Tibial nerve (tissue), 4 donors: ENCODE results near the gene SNAP91. TPM values are rescaled to one million over a fixed set of nuclear protein-coding genes. Genes with fewer than 3 reads are reported as not detected.
"Not testable (repeated sequence)": the region's sequence is repeated elsewhere in the genome, so short reads cannot be mapped to it uniquely, and the experiment has no call there.

ENCODE experiments used
- DNase-seq, 2 donors: peaks; one replicate each; pipeline ENCODE4 v3.0.0-alpha.2; 2019; ENCODE audit warnings: low spot score in 2 of 2
- H3K27ac ChIP-seq, 4 donors: fragments of 200-600 bp; sonication (generic) in 3 of 4; one replicate each; pipeline ENCODE4 v1.5.1; 2017 to 2019; ENCODE audit warnings: mild to moderate bottlenecking in 1 of 4
- H3K27me3 ChIP-seq, 2 donors: fragments of 200-600 bp; sonication (generic) in 1 of 2; one replicate each; pipeline versions ENCODE4 v1.5.1 to v1.6.0; 2017 to 2019
- H3K36me3 ChIP-seq, 3 donors: fragments of 200-600 bp; sonication (generic); one replicate each; pipeline ENCODE4 v1.5.1; 2018 to 2019
- H3K4me1 ChIP-seq, 4 donors: fragments of 200-600 bp; sonication (generic) in 3 of 4; one replicate each; pipeline ENCODE4 v1.5.1; 2017 to 2019
- H3K4me3 ChIP-seq, 4 donors: fragments of 200-600 bp; sonication (generic) in 3 of 4; one replicate each; pipeline ENCODE4 v1.5.1; 2017 to 2019; ENCODE audit warnings: mild to moderate bottlenecking in 1 of 4, moderate library complexity in 1 of 4
- H3K9me3 ChIP-seq, 4 donors: fragments of 200-600 bp; sonication (generic) in 3 of 4; one replicate each; pipeline ENCODE4 v1.5.1; 2017 to 2019
- EP300 ChIP-seq, 2 donors: sonication (generic); formaldehyde crosslinking; IDR thresholded peaks; one replicate each; pipeline ENCODE4 v1.6.1; 2017; ENCODE audit warnings: antibody characterized with exemption in 2 of 2, mild to moderate bottlenecking in 1 of 2
- POLR2A ChIP-seq, 2 donors: fragments of 450-650 bp; IDR thresholded peaks; one replicate each; pipeline ENCODE4 v1.6.1; 2017; ENCODE audit warnings: antibody characterized with exemption in 2 of 2, mild to moderate bottlenecking in 2 of 2, moderate library complexity in 2 of 2
- WGBS, 2 donors: methylation state at CpG; one replicate each; pipeline ENCODE4 v1.1.5; 2018; 5-methylcytosine and 5-hydroxymethylcytosine counted together
- total RNA-seq, 4 donors: library from RNA; depleted of rRNA; stranded (reverse); fragments of >200 nt; gene quantifications; one replicate each; pipeline ENCODE4 v1.1.0, GENCODE V29; 2016
- TF ChIP-seq, protein P1 (sequence below), 5 experiments: fragments of 200-600 bp in 3 of 5; fragments of 450-650 bp in 2 of 5; sonication (generic) in 3 of 5; IDR thresholded peaks; one replicate each; pipeline ENCODE4 v1.5.1; 2016 to 2019; ENCODE audit warnings: antibody characterized with exemption in 5 of 5, mild to moderate bottlenecking in 3 of 5, moderate library complexity in 2 of 5

The SNAP91 gene
- total RNA-seq, result 1 to 10 TPM in 1 of 4 donors, under 1 TPM in 2, not detected in 1; 0.42 to 4.3 (median 0.90) TPM

GRCh38 chr6:83708970-83709747 is at the start of gene SNAP91:
Gene SNAP91, minus strand, starts transcription at chr6:83709101. Its CDS starts 1,174 bp downstream, at chr6:83707927.
- H3K27ac ChIP-seq, result no peak within 1 kb of the TSS

GRCh38 chr6:83758533-83758932 is 49.6 kb upstream of the SNAP91 start:
- no peak for DNase-seq
- Histone ChIP-seq H3K4me3 (no peak overlapping the region), H3K36me3 (no peaks in the 10 kb centered on the region), H3K9me3 (peaks cover 0 to 31% (median 0%) of the 10 kb centered on the region in 4 donors), H3K27me3 (no peaks in the 10 kb centered on the region), H3K27ac (no peak overlapping the region), H3K4me1 (no peaks in the 10 kb centered on the region)
- TF ChIP-seq, protein P1, sequence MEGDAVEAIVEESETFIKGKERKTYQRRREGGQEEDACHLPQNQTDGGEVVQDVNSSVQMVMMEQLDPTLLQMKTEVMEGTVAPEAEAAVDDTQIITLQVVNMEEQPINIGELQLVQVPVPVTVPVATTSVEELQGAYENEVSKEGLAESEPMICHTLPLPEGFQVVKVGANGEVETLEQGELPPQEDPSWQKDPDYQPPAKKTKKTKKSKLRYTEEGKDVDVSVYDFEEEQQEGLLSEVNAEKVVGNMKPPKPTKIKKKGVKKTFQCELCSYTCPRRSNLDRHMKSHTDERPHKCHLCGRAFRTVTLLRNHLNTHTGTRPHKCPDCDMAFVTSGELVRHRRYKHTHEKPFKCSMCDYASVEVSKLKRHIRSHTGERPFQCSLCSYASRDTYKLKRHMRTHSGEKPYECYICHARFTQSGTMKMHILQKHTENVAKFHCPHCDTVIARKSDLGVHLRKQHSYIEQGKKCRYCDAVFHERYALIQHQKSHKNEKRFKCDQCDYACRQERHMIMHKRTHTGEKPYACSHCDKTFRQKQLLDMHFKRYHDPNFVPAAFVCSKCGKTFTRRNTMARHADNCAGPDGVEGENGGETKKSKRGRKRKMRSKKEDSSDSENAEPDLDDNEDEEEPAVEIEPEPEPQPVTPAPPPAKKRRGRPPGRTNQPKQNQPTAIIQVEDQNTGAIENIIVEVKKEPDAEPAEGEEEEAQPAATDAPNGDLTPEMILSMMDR (IDR thresholded peaks at IDR 0.05), result no peak
- TF ChIP-seq POLR2A (IDR thresholded peaks at IDR 0.05) (no peak), EP300 (IDR thresholded peaks at IDR 0.05) (no peak)

More at GRCh38 chr6:83708970-83709747, at the start of gene SNAP91:
- Histone ChIP-seq H3K9me3 (peaks cover 0 to 17% (median 4%) of the 10 kb centered on the region in 4 donors), H3K27me3 (peaks cover 0 to 47% of the 10 kb centered on the region in 2 donors), H3K4me3 (peak within 1 kb of the TSS; percentile 26 to 60 (median 39)), H3K4me1 (peaks cover 0 to 21% (median 5%) of the 10 kb centered on the region in 4 donors), H3K36me3 (no peaks in the 10 kb centered on the region)
- DNase-seq, result no peak
- TF ChIP-seq, protein P1 (IDR thresholded peaks at IDR 0.05), result no peak
- TF ChIP-seq POLR2A (IDR thresholded peaks at IDR 0.05), result no peak
- no peak for TF ChIP-seq EP300 (IDR thresholded peaks at IDR 0.05)
- WGBS, 2 donors, result 2% methylated on average over 19 to 36 of the region's 83 CpGs

GRCh38 chr6:83757021-83757420 is 48.1 kb upstream of the SNAP91 start:
- no peak for DNase-seq
- Histone ChIP-seq H3K4me1 (no peaks in the 10 kb centered on the region), H3K9me3 (peaks cover 0 to 41% (median 3%) of the 10 kb centered on the region in 4 donors), H3K27me3 (no peaks in the 10 kb centered on the region), H3K36me3 (no peaks in the 10 kb centered on the region), H3K4me3 (no peak overlapping the region), H3K27ac (no peak overlapping the region)
- TF ChIP-seq EP300 (IDR thresholded peaks at IDR 0.05) (no peak), POLR2A (IDR thresholded peaks at IDR 0.05) (no peak)
- TF ChIP-seq, protein P1 (IDR thresholded peaks at IDR 0.05), result no peak

GRCh38 chr6:83756565-83756964 is 47.7 kb upstream of the SNAP91 start:
- Histone ChIP-seq H3K9me3 (peaks cover 0 to 41% (median 3%) of the 10 kb centered on the region in 4 donors), H3K4me3 (no peak overlapping the region), H3K36me3 (no peaks in the 10 kb centered on the region), H3K27ac (no peak overlapping the region), H3K4me1 (no peaks in the 10 kb centered on the region), H3K27me3 (no peaks in the 10 kb centered on the region)
- TF ChIP-seq EP300 (IDR thresholded peaks at IDR 0.05), result no peak
- TF ChIP-seq, protein P1 (IDR thresholded peaks at IDR 0.05), result no peak
- TF ChIP-seq POLR2A (IDR thresholded peaks at IDR 0.05), result no peak
- DNase-seq, result no peak
- whole genome bisulfite sequencing, 2 donors, result 90 to 93% methylated on average over 2 of the region's 2 CpGs

DNA sequence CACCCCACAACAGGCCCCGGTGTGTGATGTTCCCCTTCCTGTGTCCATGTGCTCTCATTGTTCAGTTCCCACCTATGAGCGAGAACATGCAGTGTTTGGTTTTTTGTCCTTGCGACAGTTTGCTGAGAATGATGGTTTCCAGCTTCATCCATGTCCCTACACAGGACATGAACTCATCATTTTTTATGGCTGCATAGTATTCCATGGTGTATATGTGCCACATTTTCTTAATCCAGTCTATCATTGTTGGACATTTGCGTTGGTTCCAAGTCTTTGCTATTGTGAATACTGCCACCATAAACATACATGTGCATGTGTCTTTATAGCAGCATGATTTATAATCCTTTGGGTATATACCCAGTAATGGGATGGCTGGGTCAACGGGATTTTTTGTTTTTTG is 43.5 kb upstream of the SNAP91 start:
- H3K27ac ChIP-seq, H3K27me3 ChIP-seq, DNase-seq, H3K36me3 ChIP-seq, H3K4me1 ChIP-seq, H3K4me3 ChIP-seq: not testable (repeated sequence)
- 83 to 93% methylated on average over 5 of the region's 5 CpGs for WGBS, 2 donors
- H3K9me3 ChIP-seq, result peaks cover 0 to 30% (median 3%) of the 10 kb centered on the region in 4 donors
